IPS DF 6.9 (cell line): Measurements from ENCODE around the gene INTU.
A peak's percentile ranks its signal among the peaks of the same experiment; 100 is the strongest.
"Not testable (repeated sequence)": the region's sequence is repeated elsewhere in the genome, so short reads cannot be mapped to it uniquely, and the experiment has no call there.

ENCODE experiments used
- DNase-seq: peaks from one replicate; pipeline ENCODE4 v3.0.0-alpha.2; 2013; ENCODE audit warnings: low read depth, low spot score
- H3K27ac ChIP-seq: one replicate; pipeline ENCODE4 v1.5.1; 2013; ENCODE audit warnings: low read length, control low read depth
- H3K27me3 ChIP-seq: 2 replicates; pipeline ENCODE4 v1.6.1; 2013; ENCODE audit warnings: mild to moderate bottlenecking, low read length; ENCODE audit not compliant: control insufficient read depth, insufficient read depth
- H3K36me3 ChIP-seq: 2 replicates; pipeline ENCODE4 v1.6.1; 2013; ENCODE audit warnings: low read length; ENCODE audit not compliant: control insufficient read depth, insufficient read depth
- H3K4me1 ChIP-seq: 2 replicates; pipeline ENCODE4 v1.6.1; 2013; ENCODE audit warnings: low read length; ENCODE audit not compliant: control insufficient read depth, insufficient read depth
- H3K4me3 ChIP-seq: 2 replicates; pipeline ENCODE4 v1.5.1; 2013; ENCODE audit warnings: mild to moderate bottlenecking, low read length
- H3K9me3 ChIP-seq: 2 replicates; pipeline ENCODE4 v1.6.1; 2013; ENCODE audit warnings: low read length, inconsistent platforms; ENCODE audit not compliant: control insufficient read depth, insufficient read depth
- WGBS: extraction: QIAGEN DNeasy Blood & Tissue Kit; methylation state at CpG from one replicate; pipeline ENCODE4 v1.1.7; 2013; ENCODE audit warnings: mixed read lengths, missing lambda C conversion rate; ENCODE audit not compliant: insufficient read length, insufficient coverage; 5-methylcytosine and 5-hydroxymethylcytosine counted together

INTU gene

DNA sequence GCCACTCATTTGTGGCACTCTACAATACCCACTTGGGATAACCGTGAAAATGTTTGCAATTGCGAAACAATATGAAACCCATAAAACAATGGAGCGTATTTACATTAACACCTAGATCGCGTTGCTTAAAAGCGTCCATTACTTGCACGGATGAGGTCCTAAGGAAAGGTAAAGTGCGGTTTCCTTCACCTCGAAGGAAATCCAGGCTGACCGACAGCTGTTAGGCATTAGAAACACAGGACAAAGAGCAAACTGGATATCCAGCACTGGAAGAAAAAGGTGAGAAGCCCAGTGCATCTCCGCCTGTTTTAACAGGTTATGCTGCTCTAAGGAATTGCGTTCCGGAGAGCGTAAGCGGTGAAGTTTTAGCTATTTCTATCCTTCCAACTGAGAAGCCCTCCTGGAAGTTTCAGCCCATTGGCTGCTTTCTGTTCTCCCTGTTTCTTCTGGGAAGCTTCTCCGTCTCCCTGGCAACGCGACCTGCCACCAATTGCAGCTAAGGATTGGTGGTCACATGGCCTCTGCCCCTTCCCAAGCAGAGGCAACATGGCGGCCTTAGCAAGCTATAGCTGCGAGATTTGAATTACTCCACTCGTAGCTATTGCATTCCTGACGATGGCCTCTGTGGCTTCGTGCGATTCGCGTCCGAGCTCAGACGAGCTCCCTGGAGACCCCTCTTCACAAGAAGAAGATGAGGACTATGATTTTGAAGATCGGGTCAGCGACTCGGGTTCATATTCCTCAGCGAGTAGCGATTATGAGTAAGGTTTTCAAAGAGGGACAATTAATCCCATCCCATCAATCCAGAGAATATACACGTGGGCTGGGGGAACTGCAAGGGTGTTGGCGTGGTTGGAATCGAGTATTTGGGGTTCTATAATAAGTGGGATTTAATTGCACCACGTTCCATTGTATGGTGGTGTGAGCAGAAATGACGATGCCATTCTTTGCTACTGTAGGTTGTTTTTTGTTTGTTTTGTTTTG is at the start of gene INTU:
Gene INTU (plus strand): TSS at position 538 of the 984 bp plus-strand sequence. CDS start 78 bp downstream, at position 616.
- H3K27me3 ChIP-seq: no peaks in the 10 kb centered on the region
- peak; percentile 71 for DNase-seq
- no peaks in the 10 kb centered on the region for H3K4me1 ChIP-seq
- peak within 1 kb of the TSS; percentile 95 for H3K4me3 ChIP-seq
- no peaks in the 10 kb centered on the region for H3K36me3 ChIP-seq
- H3K27ac ChIP-seq: no peak within 1 kb of the TSS
- no CpG with 5 or more reads among the region's 38 CpGs for WGBS
- no peaks in the 10 kb centered on the region for H3K9me3 ChIP-seq

DNA sequence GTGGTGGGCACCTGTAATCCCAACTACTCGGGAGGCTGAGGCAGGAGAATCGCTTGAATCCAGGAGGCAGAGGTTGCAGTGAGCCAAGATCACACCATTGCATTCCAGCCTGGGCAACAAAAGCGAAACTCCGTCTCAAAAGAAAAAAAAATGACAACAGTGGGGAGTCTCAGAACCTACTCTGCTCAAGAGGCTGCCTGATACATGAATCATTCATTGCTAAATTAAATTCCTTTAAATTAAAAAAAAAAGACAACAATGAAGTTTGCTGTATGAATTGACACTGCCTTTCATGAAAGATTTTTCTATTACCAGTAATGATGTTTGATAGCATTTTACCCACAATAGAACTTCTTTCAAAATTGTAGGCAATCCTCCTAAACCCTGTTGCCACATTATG is 46.3 kb upstream of the INTU start:
- H3K36me3 ChIP-seq, H3K9me3 ChIP-seq, H3K27ac ChIP-seq, H3K4me1 ChIP-seq, H3K4me3 ChIP-seq, H3K27me3 ChIP-seq, DNase-seq: not testable (repeated sequence)
- no CpG with 5 or more reads among the region's 4 CpGs for WGBS

DNA sequence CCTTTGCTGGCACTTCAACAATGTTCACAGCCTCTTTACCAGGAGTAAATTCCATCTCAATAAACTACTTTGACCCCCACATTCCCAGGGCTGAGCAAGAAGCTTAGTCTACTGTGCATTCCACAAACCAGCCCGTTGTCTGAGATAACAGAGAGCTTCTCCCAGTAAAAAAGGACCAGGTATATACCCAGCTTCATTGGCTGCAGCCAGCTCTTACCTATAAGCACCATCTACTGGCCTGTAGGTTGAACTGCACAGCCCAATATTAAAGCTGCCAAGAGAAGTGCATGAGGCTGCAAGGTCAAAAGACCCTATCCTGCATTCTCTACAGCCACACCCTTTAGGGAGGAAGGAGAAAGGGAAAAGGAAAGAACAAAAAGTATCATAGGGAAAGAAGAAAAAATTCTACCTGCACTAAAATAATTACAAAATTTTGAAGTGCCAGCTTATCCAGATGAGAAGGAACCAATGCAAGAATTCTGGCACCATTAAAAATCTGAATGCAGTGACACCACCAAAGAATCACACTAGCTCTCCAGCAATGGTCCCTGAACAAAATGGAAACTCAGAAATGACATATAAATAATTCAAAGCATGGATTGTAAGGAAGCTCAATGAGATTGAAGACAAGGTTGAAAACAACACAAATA is 45.7 kb upstream of the INTU start:
- no CpG with 5 or more reads among the region's 1 CpG for WGBS
- peak; percentile 2 for DNase-seq

DNA sequence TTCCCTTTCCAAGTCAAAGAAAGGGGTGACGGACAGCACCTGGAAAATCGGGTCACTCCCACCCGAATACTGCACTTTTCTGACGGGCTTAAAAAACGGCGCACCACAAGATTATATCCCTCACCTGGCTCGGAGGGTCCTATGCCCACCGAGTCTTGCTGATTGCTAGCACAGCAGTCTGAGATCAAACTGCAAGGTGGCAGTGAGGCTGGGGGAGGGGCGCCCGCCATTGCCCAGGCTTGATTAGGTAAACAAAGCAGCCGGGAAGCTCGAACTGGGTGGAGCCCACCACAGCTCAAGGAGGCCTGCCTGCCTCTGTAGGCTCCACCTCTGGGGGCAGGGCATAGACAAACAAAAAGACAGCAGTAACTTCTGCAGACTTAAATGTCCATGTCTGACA is 43.6 kb upstream of the INTU start:
- H3K27ac ChIP-seq, H3K9me3 ChIP-seq, DNase-seq, H3K36me3 ChIP-seq, H3K27me3 ChIP-seq, H3K4me1 ChIP-seq, H3K4me3 ChIP-seq: not testable (repeated sequence)
- no CpG with 5 or more reads among the region's 12 CpGs for WGBS

More for the DNA sequence above, 45.7 kb upstream of the INTU start:
- no peak overlapping the region for H3K27ac ChIP-seq
- H3K4me1 ChIP-seq: no peaks in the 10 kb centered on the region
- H3K9me3 ChIP-seq: no peaks in the 10 kb centered on the region
- no peaks in the 10 kb centered on the region for H3K36me3 ChIP-seq
- no peak overlapping the region for H3K4me3 ChIP-seq
- H3K27me3 ChIP-seq: no peaks in the 10 kb centered on the region

DNA sequence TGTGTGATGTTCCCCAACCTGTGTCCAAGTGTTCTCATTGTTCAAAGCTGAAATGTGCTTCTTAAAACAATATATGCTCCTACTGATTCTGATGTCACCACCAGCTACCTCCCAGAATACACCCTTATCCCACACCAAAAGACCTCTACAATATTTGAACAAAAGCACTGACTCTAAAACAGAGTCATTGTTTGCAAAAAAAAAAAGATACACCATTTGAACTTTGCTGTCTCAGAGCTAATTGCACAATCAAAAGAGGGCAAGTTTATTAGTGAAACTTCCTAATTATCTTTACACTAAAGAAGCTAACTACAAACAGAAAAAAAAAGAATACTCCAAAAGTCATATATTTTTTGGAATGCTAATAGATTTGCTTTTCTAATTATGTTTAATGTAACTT is 34.1 kb upstream of the INTU start:
- Histone ChIP-seq H3K27ac (no peak overlapping the region), H3K36me3 (no peaks in the 10 kb centered on the region), H3K4me3 (no peak overlapping the region), H3K4me1 (no peaks in the 10 kb centered on the region), H3K27me3 (no peaks in the 10 kb centered on the region), H3K9me3 (no peaks in the 10 kb centered on the region)
- no peak for DNase-seq

DNA sequence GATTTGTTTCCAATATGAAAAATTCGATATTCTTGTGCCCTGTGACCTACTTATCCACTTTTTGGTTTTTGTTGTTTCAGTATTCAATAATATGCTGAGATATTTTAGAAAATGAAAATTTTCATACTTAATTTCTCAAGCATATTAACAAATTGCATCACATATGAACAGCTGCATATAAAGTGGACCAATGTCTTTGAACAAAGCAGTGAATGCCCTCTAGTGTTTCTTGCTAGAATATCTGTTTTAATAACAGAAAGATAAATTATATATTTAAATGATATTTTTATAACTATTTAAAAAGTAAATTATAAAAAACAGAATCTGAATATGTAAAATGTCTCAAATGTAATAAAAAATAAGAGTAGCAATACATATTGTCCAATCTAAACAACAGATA is 31.7 kb upstream of the INTU start:
- H3K9me3 ChIP-seq: no peaks in the 10 kb centered on the region
- DNase-seq: no peak
- no CpG with 5 or more reads among the region's 1 CpG for WGBS
- no peaks in the 10 kb centered on the region for H3K27me3 ChIP-seq
- H3K27ac ChIP-seq: no peak overlapping the region
- H3K4me3 ChIP-seq: no peak overlapping the region
- H3K36me3 ChIP-seq: no peaks in the 10 kb centered on the region
- H3K4me1 ChIP-seq: no peaks in the 10 kb centered on the region

DNA sequence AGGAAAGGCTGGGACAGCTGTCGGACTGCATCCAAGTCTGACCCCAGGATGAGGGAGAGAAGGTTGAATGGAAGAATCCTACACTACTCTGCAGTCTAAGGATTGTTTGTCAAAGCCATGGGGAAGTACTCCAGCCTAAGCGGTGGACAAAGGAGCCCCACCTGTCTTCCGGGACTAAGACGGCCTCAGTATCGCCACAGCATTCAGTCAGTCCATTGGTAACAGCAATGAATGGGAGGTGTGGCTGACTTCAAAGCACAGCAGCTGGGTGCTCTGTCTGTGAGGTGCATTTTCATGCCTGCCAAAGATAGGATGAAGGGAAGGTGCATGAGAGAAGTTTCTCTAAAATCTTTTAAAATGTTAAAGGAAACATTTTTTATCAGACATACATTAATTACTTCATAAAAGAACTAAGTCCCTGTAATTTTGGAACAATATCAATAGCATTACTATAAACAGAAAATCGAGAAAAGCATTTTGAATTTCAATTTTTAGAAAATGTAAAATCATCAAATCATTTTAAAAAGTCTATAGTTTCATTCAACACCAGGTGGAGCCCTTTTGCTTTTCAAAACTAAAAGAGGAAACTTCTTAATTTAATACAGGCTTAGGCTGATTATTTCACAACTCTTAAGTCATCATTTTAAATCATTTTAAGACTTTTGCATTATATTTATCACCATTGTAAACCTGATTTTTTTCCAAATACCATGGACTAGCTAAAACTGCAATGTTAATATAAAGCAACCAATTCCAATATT is 27.6 kb upstream of the INTU start:
- no peaks in the 10 kb centered on the region for H3K27me3 ChIP-seq
- DNase-seq: peak; percentile 79
- H3K9me3 ChIP-seq: no peaks in the 10 kb centered on the region
- H3K27ac ChIP-seq: no peak overlapping the region
- no peaks in the 10 kb centered on the region for H3K36me3 ChIP-seq
- no peak overlapping the region for H3K4me3 ChIP-seq
- no peaks in the 10 kb centered on the region for H3K4me1 ChIP-seq
- WGBS: no CpG with 5 or more reads among the region's 6 CpGs

DNA sequence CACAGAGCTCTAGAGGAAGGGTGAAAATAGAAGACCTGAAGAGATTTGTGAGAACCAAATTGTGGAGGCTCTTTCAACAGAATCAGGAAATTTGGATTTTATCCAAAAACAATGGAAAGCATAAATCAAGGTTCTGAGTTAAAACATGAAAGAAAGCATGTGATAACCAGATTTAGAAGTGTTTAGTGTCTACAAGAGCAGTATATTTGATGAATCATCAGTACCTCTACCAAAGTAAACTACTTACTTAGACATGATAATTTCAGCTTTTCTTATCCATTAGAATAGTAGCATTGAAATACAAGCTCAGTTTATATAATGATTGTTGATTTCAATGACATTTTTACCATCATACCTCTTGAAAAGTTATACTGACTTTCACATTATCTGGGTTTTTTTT is 25.9 kb upstream of the INTU start:
- Histone ChIP-seq H3K4me3 (no peak overlapping the region), H3K36me3 (no peaks in the 10 kb centered on the region), H3K27ac (no peak overlapping the region), H3K27me3 (no peaks in the 10 kb centered on the region), H3K4me1 (no peaks in the 10 kb centered on the region), H3K9me3 (no peaks in the 10 kb centered on the region)
- DNase-seq: no peak

DNA sequence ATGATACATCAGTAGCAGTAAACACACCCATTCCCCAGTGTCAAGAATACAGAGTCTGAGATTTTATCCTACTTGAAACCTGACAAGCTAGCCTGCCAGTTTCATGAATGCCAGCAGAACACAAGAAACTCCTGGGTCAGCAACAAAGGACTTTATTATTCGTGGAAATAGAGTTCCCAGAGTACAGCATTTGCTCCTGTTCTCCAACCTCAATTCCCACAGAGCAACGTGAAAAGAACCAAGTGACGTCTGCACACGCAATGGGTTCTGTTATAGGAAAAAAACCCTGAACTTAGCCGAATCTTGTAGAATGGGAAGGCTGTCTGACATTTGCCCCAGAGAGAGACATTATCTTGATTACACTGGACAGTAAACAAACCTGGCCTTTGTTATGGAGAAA is 23.3 kb upstream of the INTU start:
- WGBS: no CpG with 5 or more reads among the region's 5 CpGs

DNA sequence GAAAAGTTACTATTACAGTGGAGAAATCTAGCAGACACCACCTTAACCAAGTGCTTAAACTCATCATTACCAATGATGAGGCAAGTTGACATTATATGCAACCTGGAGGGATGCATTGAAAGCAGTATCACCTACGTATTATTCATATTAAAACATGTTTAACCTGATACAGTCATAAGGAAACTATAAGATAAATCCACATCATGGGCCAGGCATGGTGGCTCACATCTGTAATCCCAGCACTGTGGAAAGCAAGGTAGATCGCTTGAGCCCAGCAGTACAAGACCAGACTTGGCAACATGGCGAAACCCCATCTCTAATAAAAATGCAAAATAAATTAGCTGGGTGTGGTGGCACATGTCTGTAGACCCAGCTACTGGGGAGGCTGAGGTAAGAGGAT is 22.3 kb upstream of the INTU start:
- Histone ChIP-seq H3K4me1 (no peaks in the 10 kb centered on the region), H3K36me3 (no peaks in the 10 kb centered on the region), H3K9me3 (no peaks in the 10 kb centered on the region), H3K27me3 (no peaks in the 10 kb centered on the region), H3K4me3 (no peak overlapping the region), H3K27ac (no peak overlapping the region)
- WGBS: no CpG with 5 or more reads among the region's 3 CpGs
- no peak for DNase-seq

More for the DNA sequence above, 23.3 kb upstream of the INTU start:
- Histone ChIP-seq H3K27me3 (no peaks in the 10 kb centered on the region), H3K4me3 (no peak overlapping the region), H3K36me3 (no peaks in the 10 kb centered on the region), H3K4me1 (no peaks in the 10 kb centered on the region), H3K27ac (no peak overlapping the region), H3K9me3 (no peaks in the 10 kb centered on the region)
- DNase-seq: no peak
